VCaP (cell line): ENCODE measurements around the gene TMEM128.

ENCODE experiments used
- H3K27ac ChIP-seq: fragments of 450-650 bp; 2 replicates; pipeline ENCODE4 v1.5.1; 2017
- CTCF ChIP-seq: fragments of 450-650 bp; conservative IDR thresholded peaks from 2 replicates; pipeline ENCODE4 v1.5.1; 2017; ENCODE audit warnings: mild to moderate bottlenecking, moderate library complexity

Gene TMEM128

GRCh38 chr4:4248029-4248884 is at the start of gene TMEM128:
Gene TMEM128, minus strand, starts transcription at chr4:4248223. Its CDS starts 21 bp downstream, at chr4:4248202.
- peak within 1 kb of the TSS; percentile 92 for H3K27ac ChIP-seq
- TF ChIP-seq CTCF: no peak

GRCh38 chr4:4296283-4296846 is 48.3 kb upstream of the TMEM128 start:
- H3K27ac ChIP-seq: no peak overlapping the region
- no peak for TF ChIP-seq CTCF

- TF ChIP-seq CTCF: no peak
- H3K27ac ChIP-seq: no peak overlapping the region
Measured at GRCh38 chr4:4293279-4293678, 45.3 kb upstream of the TMEM128 start.

- H3K27ac ChIP-seq: peak within 1 kb of the TSS; percentile 69
- TF ChIP-seq CTCF: no peak
Measured at GRCh38 chr4:4289941-4290850, 42.2 kb upstream of the TMEM128 start, which contains the start of the genes LYAR and ZBTB49. Gene LYAR, minus strand, starts transcription at chr4:4290154. Its CDS starts 6,412 bp downstream, at chr4:4283742. Gene ZBTB49, plus strand, starts transcription at chr4:4290251. Its CDS starts 9,695 bp downstream, at chr4:4299946.

GRCh38 chr4:4289597-4289940 is 41.5 kb upstream of the TMEM128 start:
- TF ChIP-seq CTCF: no peak
- H3K27ac ChIP-seq: peak overlapping the region; percentile 69

GRCh38 chr4:4289055-4289454 is 41.0 kb upstream of the TMEM128 start:
- H3K27ac ChIP-seq: peak overlapping the region; percentile 69; the same call in 1 of the 2 replicates
- no peak for TF ChIP-seq CTCF

- TF ChIP-seq CTCF: no peak
- H3K27ac ChIP-seq: no peak overlapping the region
Measured at GRCh38 chr4:4288098-4288497, 40.1 kb upstream of the TMEM128 start.
